D721Med (cell line): Measurements from ENCODE around the gene NOL4.

Source experiments
- DNase-seq: peaks from one replicate; pipeline ENCODE4 v3.0.0; 2011; ENCODE audit warnings: low spot score; ENCODE audit not compliant: insufficient read length
- FAIRE-seq: peaks from 2 replicates; lab custom pipeline; 2011; peaks lifted over from hg19 to GRCh38; lab: Jason Lieb, UNC
- CTCF ChIP-seq: IDR thresholded peaks from 2 replicates; pipeline ENCODE4 v1.5.1; 2012; ENCODE audit warnings: mild to moderate bottlenecking, control low read depth; ENCODE audit not compliant: insufficient read depth; ENCODE audit errors: missing control alignments

The NOL4 gene

GRCh38 chr18:34225218-34225553 is 473 bp upstream of the NOL4 start:
- no peak for TF ChIP-seq CTCF
- no peak for FAIRE-seq

GRCh38 chr18:34223893-34224422 is 755 bp downstream of the NOL4 start:
- no peak for DNase-seq
- no peak for TF ChIP-seq CTCF

More at GRCh38 chr18:34225218-34225553, 473 bp upstream of the NOL4 start:
- no peak for DNase-seq

GRCh38 chr18:34223164-34223892 is 1.4 kb downstream of the NOL4 start:
- FAIRE-seq (no peak), DNase-seq (no peak)
- TF ChIP-seq CTCF, result no peak

More at GRCh38 chr18:34223893-34224422, 755 bp downstream of the NOL4 start:
- no peak for FAIRE-seq

GRCh38 chr18:34222307-34223163 is 2.2 kb downstream of the NOL4 start:
- no peak for DNase-seq
- no peak for FAIRE-seq
- no peak for TF ChIP-seq CTCF

GRCh38 chr18:34221971-34222306 is 2.8 kb downstream of the NOL4 start:
- DNase-seq, result no peak

GRCh38 chr18:34220081-34220815 is 4.5 kb downstream of the NOL4 start:
- TF ChIP-seq CTCF, result no peak
- no peak for DNase-seq
- no peak for FAIRE-seq

More at GRCh38 chr18:34221971-34222306, 2.8 kb downstream of the NOL4 start:
- TF ChIP-seq CTCF, result no peak
- no peak for FAIRE-seq
